ENCODE measurements around the gene PARD3. TPM values are rescaled to one million over a fixed set of nuclear protein-coding genes. Genes with fewer than 3 reads are reported as not detected.

PARD3 gene
- total RNA-seq, 1 donor from 2014 or later = 35.4 TPM

DNA sequence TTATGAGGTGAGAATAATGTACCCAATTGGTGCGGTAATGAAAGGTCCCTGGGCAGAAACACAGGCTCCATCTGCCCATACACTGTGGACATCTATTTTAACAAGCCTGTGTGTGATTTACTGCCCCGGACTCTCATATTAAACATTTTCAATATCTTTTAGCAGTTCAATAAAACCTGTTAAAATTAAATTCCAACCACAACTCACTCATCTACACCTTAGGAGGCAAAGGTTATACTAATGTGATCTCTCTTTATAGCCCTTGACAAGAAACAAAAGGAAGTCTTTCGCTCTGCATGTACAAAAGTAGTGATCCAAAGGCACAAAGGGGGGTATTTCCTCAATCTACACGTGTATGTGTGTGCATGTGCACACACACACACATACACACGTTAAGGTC is 186.0 kb downstream of the PARD3 start:
- H3K27ac ChIP-seq (ENCODE audit: low read depth, low read length) = no peak overlapping the region

GRCh38 chr10:34628174-34628796 is 186.8 kb downstream of the PARD3 start:
- Histone ChIP-seq H2AFZ (ENCODE audit: low read depth, low read length) (no peak overlapping the region), H3K4me1 (ENCODE audit: insufficient read depth, low read length) (no peaks in the 10 kb centered on the region), H3K27me3 (ENCODE audit: insufficient read depth, low read length) (no peaks in the 10 kb centered on the region), H3K9ac (ENCODE audit: low read length) (no peak overlapping the region), H3K79me2 (ENCODE audit: insufficient read depth, low read length) (no peaks in the 10 kb centered on the region), H4K20me1 (ENCODE audit: insufficient read depth, low read length) (peaks cover 22% of the 10 kb centered on the region), H3K4me2 (ENCODE audit: low read length) (no peak overlapping the region), H3K27ac (ENCODE audit: low read depth, low read length) (no peak overlapping the region), H3K36me3 (ENCODE audit: insufficient read depth, low read length) (no peaks in the 10 kb centered on the region), H3K9me3 (ENCODE audit: insufficient read depth, low read depth, low read length) (no peaks in the 10 kb centered on the region), H3K4me3 (ENCODE audit: insufficient read depth, low read depth, low read length) (no peak overlapping the region)
- peaks cover 3% of the 10 kb centered on the region for H3K36me3 Mint-ChIP-seq (ENCODE audit: low read depth, unreplicated experiment)
- no peaks in the 10 kb centered on the region for H3K9me3 Mint-ChIP-seq (ENCODE audit: unreplicated experiment)
- FAIRE-seq (no peak), DNase-seq (ENCODE audit: low read depth) (peak; percentile 45)
- TF ChIP-seq, protein P1, sequence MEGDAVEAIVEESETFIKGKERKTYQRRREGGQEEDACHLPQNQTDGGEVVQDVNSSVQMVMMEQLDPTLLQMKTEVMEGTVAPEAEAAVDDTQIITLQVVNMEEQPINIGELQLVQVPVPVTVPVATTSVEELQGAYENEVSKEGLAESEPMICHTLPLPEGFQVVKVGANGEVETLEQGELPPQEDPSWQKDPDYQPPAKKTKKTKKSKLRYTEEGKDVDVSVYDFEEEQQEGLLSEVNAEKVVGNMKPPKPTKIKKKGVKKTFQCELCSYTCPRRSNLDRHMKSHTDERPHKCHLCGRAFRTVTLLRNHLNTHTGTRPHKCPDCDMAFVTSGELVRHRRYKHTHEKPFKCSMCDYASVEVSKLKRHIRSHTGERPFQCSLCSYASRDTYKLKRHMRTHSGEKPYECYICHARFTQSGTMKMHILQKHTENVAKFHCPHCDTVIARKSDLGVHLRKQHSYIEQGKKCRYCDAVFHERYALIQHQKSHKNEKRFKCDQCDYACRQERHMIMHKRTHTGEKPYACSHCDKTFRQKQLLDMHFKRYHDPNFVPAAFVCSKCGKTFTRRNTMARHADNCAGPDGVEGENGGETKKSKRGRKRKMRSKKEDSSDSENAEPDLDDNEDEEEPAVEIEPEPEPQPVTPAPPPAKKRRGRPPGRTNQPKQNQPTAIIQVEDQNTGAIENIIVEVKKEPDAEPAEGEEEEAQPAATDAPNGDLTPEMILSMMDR (IDR thresholded peaks at IDR 0.05; ENCODE audit: insufficient read depth, low read depth, low read length) = no peak
- no peak for TF ChIP-seq EZH2 (IDR thresholded peaks at IDR 0.05; ENCODE audit: insufficient read depth, low read length)
- no peaks in the 10 kb centered on the region for H3K27me3 Mint-ChIP-seq (ENCODE audit: low read depth, unreplicated experiment)
- no peaks in the 10 kb centered on the region for H3K4me1 Mint-ChIP-seq (ENCODE audit: low read depth, unreplicated experiment)
- H3K27ac Mint-ChIP-seq (ENCODE audit: unreplicated experiment) = no peak overlapping the region
- H3K4me3 Mint-ChIP-seq (ENCODE audit: unreplicated experiment) = no peak overlapping the region

More for the DNA sequence above, 186.0 kb downstream of the PARD3 start:
- Histone ChIP-seq H2AFZ (ENCODE audit: low read depth, low read length) (no peak overlapping the region), H3K36me3 (ENCODE audit: insufficient read depth, low read length) (no peaks in the 10 kb centered on the region), H3K4me2 (ENCODE audit: low read length) (no peak overlapping the region), H3K4me1 (ENCODE audit: insufficient read depth, low read length) (no peaks in the 10 kb centered on the region), H3K79me2 (ENCODE audit: insufficient read depth, low read length) (no peaks in the 10 kb centered on the region), H3K4me3 (ENCODE audit: insufficient read depth, low read depth, low read length) (no peak overlapping the region), H3K9me3 (ENCODE audit: insufficient read depth, low read depth, low read length) (no peaks in the 10 kb centered on the region), H3K27me3 (ENCODE audit: insufficient read depth, low read length) (no peaks in the 10 kb centered on the region), H3K9ac (ENCODE audit: low read length) (no peak overlapping the region), H4K20me1 (ENCODE audit: insufficient read depth, low read length) (peaks cover 17% of the 10 kb centered on the region)
- peaks cover 3% of the 10 kb centered on the region for H3K36me3 Mint-ChIP-seq (ENCODE audit: low read depth, unreplicated experiment)
- no peaks in the 10 kb centered on the region for H3K4me1 Mint-ChIP-seq (ENCODE audit: low read depth, unreplicated experiment)
- no peaks in the 10 kb centered on the region for H3K9me3 Mint-ChIP-seq (ENCODE audit: unreplicated experiment)
- H3K27ac Mint-ChIP-seq (ENCODE audit: unreplicated experiment) = no peak overlapping the region
- FAIRE-seq = no peak
- H3K27me3 Mint-ChIP-seq (ENCODE audit: low read depth, unreplicated experiment) = no peaks in the 10 kb centered on the region
- TF ChIP-seq EZH2 (IDR thresholded peaks at IDR 0.05; ENCODE audit: insufficient read depth, low read length) = no peak
- TF ChIP-seq, protein P1 (IDR thresholded peaks at IDR 0.05; ENCODE audit: insufficient read depth, low read depth, low read length) = no peak
- no peak overlapping the region for H3K4me3 Mint-ChIP-seq (ENCODE audit: unreplicated experiment)
- no peak for DNase-seq (ENCODE audit: low read depth)

DNA sequence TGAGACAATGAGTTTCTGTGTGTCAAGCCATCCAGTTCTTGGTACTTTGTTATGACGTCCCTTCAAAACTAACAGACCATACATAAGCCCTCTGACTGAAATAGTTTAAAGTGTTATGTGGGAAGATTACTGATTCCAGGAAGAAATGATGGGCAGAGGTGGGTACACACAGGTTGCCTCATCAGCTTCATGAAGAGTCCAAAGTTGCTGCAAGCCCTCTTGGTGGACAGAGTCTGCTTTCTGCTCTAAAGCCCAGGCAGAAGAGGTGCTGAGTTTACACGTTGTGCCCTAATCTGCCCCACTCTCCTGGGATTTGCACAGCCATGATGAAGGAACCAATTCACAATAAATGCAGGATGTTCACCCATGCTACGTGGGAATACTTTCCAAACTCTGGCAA is 187.4 kb downstream of the PARD3 start:
- Histone ChIP-seq H3K27ac (ENCODE audit: low read depth, low read length) (no peak overlapping the region), H3K9me3 (ENCODE audit: insufficient read depth, low read depth, low read length) (no peaks in the 10 kb centered on the region), H2AFZ (ENCODE audit: low read depth, low read length) (no peak overlapping the region), H3K79me2 (ENCODE audit: insufficient read depth, low read length) (no peaks in the 10 kb centered on the region), H3K36me3 (ENCODE audit: insufficient read depth, low read length) (no peaks in the 10 kb centered on the region), H3K4me1 (ENCODE audit: insufficient read depth, low read length) (no peaks in the 10 kb centered on the region), H4K20me1 (ENCODE audit: insufficient read depth, low read length) (peaks cover 27% of the 10 kb centered on the region), H3K4me3 (ENCODE audit: insufficient read depth, low read depth, low read length) (no peak overlapping the region), H3K4me2 (ENCODE audit: low read length) (no peak overlapping the region), H3K27me3 (ENCODE audit: insufficient read depth, low read length) (no peaks in the 10 kb centered on the region), H3K9ac (ENCODE audit: low read length) (no peak overlapping the region)
- TF ChIP-seq, protein P1 (IDR thresholded peaks at IDR 0.05; ENCODE audit: insufficient read depth, low read depth, low read length) = no peak
- TF ChIP-seq EZH2 (IDR thresholded peaks at IDR 0.05; ENCODE audit: insufficient read depth, low read length) = no peak
- H3K9me3 Mint-ChIP-seq (ENCODE audit: unreplicated experiment) = no peaks in the 10 kb centered on the region
- no peak overlapping the region for H3K4me3 Mint-ChIP-seq (ENCODE audit: unreplicated experiment)
- DNase-seq (ENCODE audit: low read depth) (no peak), FAIRE-seq (no peak)
- H3K27ac Mint-ChIP-seq (ENCODE audit: unreplicated experiment) = no peak overlapping the region
- H3K36me3 Mint-ChIP-seq (ENCODE audit: low read depth, unreplicated experiment) = peaks cover 3% of the 10 kb centered on the region
- no peaks in the 10 kb centered on the region for H3K4me1 Mint-ChIP-seq (ENCODE audit: low read depth, unreplicated experiment)
- H3K27me3 Mint-ChIP-seq (ENCODE audit: low read depth, unreplicated experiment) = no peaks in the 10 kb centered on the region

All from astrocyte (in vitro differentiated cells and primary cell).